Tongue (tissue), 2 donors: Measurements from ENCODE around the gene FCRL2. TPM values are rescaled to one million over a fixed set of nuclear protein-coding genes. Genes with fewer than 3 reads are reported as not detected.
A peak's percentile ranks its signal among the peaks of the same experiment; 100 is the strongest.
"Not testable (repeated sequence)": the region's sequence is repeated elsewhere in the genome, so short reads cannot be mapped to it uniquely, and the experiment has no call there.

Experiments used
- DNase-seq: peaks from one replicate; pipeline ENCODE4 v3.0.0-alpha.2; 2015
- total RNA-seq: library from RNA; depleted of rRNA; stranded (reverse); fragments of >200 nt; gene quantifications from one replicate; pipeline ENCODE4 v1.2.3, GENCODE V29; 2014

FCRL2 gene
- total RNA-seq, 1 donor from 2014 or later, result 0.10 TPM

DNA sequence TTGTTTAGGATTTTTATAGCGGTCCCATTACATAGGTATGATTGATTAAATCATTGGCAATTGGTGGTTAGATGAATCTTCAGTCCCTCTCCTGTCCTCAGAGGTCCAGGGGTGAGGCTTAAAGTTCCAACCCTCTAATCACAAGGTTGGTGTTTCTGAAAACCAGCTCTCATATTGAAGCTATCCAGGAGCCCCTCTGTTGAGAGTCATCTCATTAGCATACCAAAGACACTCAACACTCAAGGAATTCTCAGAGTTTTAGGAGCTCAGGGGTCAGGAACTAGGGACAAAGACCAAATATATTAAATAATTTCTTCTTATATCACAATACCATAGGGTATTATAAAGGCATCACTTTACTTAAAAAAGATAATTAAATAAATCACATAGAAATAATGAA is 23.3 kb downstream of the FCRL2 start:
- DNase-seq, result no peak

DNA sequence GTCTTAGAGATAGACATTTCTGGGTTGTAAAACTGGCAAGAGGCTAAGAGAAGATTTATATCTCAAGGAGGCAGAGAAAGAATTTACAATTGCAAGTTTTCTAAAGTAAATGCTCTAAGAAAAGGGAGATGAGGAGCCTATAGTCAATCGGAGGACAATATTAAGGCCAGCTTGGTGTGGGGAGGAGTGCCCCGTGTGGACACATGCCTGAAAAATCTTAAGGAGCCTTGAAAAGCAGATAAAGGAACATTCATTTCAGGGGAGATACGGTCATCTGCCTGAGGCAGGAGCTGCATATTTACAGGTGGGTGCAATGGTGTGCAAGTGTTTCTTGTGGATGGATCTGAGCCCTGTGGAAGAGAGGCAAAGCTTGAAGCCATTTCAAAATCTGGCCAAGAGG is 25.6 kb downstream of the FCRL2 start:
- no peak for DNase-seq

DNA sequence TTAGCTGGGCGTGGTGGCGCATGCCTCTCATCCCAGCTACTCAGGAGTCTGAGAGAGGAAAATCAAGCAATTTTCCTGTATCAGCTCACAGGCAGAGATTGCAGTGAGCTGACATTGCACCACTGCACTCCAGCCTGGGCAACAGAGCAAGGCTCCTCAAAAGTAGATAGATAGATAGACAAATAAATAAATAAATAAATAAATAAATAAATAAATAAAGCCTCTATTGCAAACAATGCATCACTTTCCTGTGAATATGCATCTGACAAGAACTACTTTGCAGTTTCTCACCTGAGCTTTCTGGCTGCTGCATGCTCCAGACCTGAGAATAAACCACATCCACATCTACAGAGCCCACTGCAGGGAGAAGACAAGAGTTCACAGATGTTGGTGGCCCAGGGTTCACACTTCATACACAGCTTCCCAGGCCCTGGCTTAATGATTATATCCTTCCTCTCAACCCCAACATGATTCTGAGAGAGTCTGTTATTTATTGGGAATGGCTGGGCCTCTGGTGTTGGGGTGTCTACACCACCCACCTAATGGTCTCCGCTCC is 28.6 kb downstream of the FCRL2 start:
- DNase-seq, result no peak

DNA sequence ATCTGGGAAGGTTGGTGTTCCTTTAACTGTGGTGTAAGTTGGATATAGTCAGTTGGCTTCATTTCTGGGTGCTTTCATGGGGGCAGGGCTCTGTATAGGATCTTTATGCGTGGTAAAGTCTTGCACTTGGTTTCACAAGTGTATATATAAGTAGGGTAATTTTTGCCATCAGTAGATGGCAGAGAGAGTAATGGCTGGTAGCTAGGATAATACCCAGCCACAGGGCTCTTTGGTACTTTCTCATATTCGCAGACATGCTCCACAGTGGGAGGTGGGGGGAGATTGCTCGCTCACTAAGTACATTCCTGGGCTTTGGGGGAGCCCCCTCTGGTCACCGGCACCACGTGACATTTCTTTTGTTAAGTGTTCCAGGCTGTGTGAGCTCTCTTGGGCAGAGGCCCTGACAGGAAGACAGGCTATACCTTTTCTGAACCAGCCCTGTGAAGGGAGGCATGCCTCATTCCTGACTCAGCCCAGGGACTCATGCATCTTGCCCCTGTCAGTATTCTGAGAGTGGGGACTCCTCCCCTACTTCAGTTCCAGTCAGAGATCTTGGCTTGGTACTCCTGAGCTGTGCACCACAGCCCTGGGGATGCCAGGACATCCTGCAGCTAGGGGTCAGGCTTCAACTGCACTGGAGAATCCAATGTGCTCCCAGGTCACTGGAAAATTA is 37.6 kb downstream of the FCRL2 start:
- DNase-seq, result no peak

DNA sequence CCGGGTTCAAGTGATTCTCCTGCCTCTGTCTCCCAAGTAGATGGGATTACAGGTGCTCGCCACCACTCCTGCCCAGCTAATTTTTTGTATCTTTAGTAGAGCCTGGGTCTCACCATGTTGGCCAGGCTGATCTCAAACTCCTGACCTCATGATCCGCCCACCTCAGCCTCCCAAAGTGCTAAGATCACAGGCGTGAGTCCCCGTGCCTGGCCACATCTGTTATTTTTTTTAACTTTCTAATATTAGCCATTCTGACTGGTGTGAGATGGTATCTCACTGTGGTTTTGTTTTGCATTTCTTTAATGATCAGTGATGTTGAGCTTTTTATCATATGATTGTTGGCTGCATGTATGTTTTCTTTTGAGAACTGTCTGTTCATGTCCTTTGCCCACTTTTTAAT is 40.9 kb downstream of the FCRL2 start:
- DNase-seq, result not testable (repeated sequence)

DNA sequence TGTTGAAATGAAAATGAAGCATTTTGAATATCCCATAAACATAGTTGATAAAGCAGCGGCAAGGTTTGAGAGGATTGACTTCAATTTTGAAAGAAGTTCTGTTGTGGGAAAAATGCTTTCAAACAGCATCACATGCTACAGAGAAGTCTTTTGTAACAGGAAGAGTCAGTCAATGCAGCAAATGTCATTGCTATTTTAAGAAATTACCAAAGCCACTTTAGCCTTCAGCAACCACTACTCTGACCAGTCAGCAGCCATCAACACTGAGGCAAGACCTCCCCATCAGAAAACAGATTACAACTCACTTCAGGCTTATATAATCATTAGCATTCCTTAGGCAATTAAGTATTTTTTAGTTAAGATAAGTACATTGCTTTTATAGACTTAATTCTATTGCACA is 42.6 kb downstream of the FCRL2 start:
- DNase-seq, result peak; percentile 3

DNA sequence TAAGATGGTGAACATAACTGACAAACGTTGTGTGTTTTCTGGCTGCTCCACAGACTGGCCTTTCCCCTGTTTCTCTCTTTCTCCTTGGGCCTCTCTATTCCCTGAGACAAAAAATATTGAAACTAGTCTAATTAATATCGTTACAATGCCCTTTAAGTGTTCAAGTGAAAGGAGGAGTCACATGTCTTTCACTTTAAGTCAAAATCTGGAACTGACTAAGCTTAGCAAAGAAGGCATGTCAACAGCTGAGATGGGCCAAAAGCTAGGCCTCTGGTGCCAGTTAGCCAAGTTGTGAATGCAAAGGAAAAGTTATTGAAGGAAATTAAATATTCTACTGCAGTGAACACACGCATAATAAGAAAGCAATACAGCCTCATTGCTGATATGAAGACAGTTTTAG is 44.2 kb downstream of the FCRL2 start:
- no peak for DNase-seq

DNA sequence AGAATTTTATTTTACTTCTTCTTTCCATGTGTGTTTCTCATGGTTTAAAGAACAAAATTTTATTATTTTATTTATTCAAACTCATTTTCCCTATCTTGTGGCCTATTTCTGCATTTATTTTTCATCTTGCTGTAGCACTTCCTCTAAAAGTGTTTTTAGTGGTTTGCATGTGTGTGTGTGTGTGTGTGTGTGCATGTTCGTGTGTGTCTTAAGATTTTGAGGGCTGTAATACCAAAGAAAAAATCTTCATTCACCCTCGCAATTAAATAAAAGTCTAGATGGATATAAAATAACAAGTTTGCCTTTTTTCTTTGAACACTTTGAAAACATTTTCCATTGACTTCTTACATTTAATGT is 51.7 kb downstream of the FCRL2 start:
- no peak for DNase-seq

DNA sequence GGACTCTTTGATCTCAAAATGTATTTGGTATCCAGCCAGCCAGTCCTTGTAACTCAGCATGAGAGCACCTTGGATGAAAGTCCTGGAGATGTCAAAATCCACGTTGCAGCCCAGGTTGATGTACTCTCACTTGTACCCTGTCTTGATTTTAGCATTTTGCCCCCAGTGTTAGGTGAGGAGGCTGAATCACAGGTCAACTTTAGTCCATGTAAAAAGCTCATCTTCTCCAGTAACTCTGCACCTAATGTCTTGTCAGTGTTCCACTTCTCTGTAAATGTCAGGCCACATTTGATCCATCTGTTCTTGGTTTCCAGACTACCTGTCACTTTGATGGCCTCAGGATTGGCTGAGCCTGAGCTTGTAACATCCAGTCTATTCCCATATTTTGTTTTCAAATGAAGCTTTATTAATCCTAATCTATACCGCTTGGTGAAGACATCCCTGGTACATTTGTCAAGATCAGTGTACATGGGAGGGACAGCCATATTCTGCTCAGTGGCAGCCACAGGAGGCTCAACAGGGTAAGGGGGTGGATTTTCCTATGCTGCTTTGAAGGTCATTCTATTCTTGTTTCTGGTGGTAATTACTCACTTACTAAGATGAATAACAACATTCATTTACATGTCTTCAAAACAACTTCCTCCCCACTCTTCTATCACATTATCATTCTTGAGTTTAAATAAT is 52.3 kb downstream of the FCRL2 start:
- DNase-seq, result no peak

DNA sequence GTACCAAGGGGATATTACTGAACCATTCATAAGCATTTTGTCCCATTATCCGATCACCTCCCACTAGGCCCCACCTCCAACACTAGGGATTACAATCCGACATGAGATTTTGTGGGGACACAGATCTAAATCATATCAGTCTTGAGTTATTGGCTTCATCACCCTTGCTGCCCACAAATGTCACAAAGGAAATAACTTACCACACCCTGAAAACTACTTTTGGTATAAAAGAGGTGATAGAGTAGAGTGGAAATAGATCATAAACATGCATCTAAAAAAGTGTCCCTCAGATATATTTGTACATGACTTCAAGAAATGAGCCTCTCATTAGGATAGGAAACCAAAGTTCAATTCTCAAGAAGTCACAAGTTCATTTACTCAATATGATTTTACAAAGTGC is 53.8 kb downstream of the FCRL2 start:
- DNase-seq, result no peak

DNA sequence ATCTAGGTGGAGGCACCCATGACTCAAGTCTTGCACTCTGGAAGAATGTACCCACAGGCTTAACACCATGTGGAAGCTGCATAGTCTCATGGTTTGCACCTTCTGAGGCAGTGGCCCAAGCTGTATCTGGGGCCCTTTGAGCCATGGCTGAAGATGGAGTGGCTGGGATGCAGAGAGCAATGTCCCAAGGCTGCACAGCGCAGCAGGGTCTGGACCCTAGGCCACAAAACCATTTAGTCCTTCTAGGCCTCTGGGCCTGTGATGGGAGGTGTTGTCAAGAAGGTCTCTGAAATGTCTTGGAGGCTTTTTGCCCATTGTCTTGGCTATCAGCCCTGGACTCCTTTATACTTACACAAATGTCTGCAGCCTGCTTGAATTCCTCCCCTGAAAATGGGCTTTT is 54.9 kb downstream of the FCRL2 start:
- no peak for DNase-seq

DNA sequence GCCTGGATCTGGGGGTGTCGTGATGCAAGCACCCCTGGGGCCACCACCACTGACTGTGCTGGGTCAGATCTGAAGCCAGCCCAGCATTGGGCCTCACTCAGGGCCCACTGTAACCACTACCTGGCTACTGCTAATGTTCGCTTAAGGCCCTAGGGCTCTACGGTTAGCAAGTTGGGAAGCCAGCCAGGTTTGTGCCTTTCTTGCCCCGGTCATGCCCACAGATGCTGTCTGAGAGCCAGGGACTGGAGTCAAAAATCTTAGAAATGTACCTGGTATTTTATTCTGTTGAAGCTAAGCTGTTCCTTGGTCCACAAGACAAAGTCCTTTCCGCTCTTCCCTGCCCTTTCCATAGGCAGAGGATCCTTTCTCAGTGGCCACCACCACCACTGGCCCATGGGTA is 61.2 kb downstream of the FCRL2 start:
- DNase-seq, result no peak

DNA sequence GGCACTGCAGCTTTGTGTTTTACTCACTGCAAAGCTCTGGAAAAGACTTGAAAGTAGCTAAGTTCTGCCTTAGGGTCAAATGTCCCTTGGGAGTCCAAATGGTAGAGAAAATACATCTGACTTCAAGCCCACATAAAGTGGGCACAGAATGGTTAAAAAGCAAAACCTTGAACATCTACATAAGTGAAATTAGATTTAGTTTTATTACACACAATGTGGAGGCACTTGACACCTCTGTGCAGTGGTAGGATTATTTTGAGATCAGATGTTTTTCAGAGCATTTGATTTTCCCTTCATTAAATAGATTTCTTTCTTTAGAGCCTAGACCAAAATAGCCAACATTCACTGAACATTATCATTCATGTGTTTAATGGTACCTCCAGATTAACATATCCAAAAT is 65.1 kb downstream of the FCRL2 start:
- DNase-seq, result no peak

DNA sequence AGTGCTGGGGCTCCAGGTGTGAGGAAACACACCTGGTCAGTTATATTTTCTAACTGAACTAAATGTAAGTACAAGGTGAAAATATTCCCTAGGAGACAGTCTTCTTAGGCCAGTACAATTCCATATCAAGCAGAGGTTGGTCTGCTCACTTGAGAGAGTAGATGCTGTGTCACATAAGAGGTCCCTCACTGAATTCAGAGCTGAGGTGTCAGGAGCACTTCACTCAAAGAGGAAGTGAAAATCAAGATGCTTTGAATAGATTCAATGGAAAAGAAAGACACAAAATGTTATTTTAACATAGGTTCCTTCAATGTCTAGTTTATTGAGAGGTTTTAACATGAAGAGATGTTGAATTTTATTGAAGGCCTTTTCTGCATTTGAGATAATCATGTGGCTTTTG is 72.1 kb downstream of the FCRL2 start:
- no peak for DNase-seq

DNA sequence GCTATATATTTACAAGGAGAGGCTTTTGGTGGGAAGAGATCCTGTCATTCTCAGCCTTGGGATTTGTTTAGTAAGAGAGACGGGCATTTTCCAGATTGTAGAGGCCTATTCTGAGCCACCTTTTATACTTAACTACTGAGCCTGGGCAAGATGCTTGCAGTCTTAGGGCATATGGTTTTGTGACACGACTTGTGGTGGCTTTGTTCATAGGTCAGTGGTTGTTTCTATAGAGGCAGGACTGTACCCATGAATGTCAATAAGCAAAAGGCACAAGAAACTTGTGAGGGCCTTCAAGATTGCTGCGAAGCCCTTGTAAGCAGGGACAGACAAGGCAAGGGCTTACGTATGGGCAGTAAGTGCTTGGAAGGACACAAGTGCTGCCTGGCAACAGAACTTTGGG is 73.0 kb downstream of the FCRL2 start:
- DNase-seq, result no peak

DNA sequence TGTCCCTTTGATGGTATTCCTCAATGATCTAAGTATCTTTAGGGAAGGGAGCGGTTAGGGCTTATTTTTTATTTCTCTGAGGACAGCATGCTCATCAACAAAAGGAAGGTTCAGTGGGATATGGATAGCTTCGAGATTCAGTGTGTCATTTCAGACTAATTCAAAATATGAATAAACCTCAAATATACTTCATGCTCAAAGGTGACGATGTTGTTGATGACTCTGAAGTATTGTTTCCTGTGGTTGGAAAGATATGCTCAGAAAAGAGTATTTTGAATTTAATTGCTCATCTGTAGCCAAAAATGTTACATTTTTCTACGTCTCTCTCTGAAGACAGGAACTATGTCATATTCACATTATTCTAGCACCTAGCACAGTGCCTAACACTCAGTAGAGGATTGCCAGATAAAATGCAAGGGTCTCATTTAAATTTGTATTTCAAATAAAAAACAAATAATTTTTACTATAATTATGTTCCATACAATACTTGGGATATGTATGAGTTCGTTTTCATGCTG is 74.6 kb downstream of the FCRL2 start:
- no peak for DNase-seq

DNA sequence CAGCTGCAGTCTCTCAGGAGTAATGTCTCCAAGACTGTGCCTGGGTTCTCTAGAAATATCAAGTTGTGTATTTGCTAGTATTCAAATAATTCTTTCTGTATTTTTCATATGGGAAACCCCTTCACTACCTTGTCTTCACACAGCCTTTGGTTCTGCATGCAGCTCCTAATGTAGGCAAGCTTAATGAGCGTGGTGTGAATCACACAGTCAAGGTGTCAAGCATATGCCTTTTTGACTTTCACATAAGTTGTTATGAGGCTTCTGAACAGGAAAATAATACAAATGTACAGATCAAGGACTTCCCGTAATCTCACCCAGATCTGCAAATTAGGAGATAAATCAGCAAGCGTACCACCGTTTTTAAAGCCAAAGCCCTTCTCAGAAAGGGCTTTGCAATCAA is 76.2 kb downstream of the FCRL2 start, which contains the start of gene FCRL3:
TSS of gene FCRL3 (minus strand) at position 38 of the 400 bp plus-strand sequence. CDS start 280 bp downstream, outside the sequence.
- no peak for DNase-seq

DNA sequence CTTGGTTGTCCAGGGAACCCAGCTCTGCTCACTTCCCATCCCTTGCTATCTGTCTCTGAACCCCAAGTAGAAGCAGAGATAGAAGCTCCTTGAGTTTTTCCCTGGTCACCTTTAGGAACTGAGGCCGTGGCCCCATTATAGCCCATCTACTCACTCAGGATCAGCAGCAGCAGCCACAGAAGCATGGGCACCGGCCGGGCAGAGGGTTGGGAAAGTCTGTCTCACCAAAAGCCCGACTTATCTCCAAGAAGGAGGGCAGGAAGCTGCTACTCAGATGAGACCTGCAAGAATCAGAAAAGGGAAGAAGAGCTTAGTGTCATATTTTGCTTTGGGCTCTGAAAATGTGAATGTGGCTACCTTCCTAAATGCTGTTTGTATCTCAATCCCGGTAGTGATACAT is 76.6 kb downstream of the FCRL2 start:
- no peak for DNase-seq

DNA sequence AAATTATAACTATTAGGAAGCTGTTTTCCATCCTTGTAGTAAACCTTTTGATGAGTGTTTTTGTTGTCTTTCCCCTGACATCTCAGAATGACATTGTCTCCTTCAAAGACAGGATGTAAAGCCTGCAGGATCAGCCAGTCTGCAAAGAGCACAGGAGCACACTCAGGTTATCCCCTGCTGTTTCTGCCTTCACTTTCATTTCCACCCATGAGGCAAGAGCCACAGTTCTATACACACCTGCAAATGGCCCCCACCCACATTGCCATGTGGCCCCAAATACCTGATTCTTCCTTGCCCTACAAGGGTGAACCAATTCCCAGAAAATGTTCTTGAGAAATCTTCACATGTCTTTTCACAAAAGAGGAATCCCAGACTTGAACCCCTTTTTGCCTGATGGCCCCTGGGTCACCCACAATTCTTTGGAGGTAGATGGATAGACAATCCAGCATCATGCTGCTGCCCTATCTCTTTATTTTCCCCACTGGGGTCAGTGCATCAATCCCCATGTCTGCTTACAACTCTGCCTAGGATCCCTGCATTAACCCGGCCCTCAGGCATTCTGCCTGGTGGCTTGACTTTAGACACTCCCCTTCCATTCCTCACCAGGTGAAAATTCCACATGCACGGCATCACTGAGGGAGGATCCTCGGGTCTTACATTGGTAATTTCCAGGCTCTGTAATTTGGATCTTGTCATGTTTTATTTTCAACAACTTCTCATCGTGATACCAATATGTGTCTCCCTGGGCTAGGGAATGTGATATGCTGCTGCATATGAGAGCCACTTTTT is 79.0 kb downstream of the FCRL2 start:
- DNase-seq, result no peak

DNA sequence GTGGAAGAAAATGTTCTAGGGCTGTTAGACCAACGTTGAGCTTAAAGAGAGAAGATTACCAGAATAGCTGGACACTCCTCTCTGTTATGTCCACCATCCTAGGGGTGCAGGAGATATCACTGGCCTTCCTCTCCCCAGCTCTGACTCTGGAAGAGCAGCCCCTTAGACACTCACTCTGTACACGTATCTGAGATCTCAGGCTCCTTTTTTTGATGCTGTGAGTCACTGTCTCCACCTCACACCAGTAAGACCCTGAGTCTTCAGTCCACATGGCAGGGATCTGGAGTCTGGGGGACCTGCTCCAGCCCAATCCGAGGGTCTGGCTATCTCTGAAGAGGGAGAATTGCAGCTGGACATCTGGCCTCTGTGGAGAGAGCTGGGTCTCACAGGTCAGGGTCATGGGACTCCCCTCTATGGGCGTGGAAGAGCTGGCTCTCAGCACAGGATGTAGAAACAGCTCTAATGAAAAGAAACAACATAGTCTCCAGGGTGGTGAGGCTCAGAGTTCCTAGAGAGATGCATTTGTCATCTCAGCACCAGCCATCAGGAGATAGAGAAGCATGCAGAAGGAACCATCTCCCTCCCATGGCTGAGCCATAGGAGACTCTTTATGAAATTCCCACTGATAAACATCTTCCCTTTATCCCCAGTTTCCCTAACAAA is 79.8 kb downstream of the FCRL2 start:
- no peak for DNase-seq
